Upper lobe of left lung (tissue), 4 donors: ENCODE data around the gene AAMP.
"Not testable (repeated sequence)": the region's sequence is repeated elsewhere in the genome, so short reads cannot be mapped to it uniquely, and the experiment has no call there.

Experiments
- CTCF ChIP-seq, 6 experiments: fragments of 450-650 bp in 4 of 6; fragments of 200-600 bp in 2 of 6; sonication (generic) in 2 of 6; IDR thresholded peaks; one replicate each; pipeline ENCODE4 v1.5.1; 2016 to 2019; ENCODE audit warnings: antibody characterized with exemption in 6 of 6
- EP300 ChIP-seq, 4 donors: sonication (generic); formaldehyde crosslinking; IDR thresholded peaks; one replicate each; pipeline ENCODE4 v1.5.1; 2017; ENCODE audit warnings: antibody characterized with exemption in 4 of 4, control low read depth in 2 of 4
- POLR2A ChIP-seq, 4 donors: fragments of 450-650 bp; IDR thresholded peaks; one replicate each; pipeline ENCODE4 v1.5.1; 2016 to 2017; ENCODE audit warnings: antibody characterized with exemption in 4 of 4, mild to moderate bottlenecking in 2 of 4
- POLR2AphosphoS5 ChIP-seq, 2 donors: sonication (generic); formaldehyde crosslinking; IDR thresholded peaks; one replicate each; pipeline ENCODE4 v1.5.1; 2017; ENCODE audit warnings: antibody characterized with exemption in 2 of 2

GRCh38 chr2:218314764-218315163 lies 44.8 kb upstream of the AAMP start:
- TF ChIP-seq POLR2AphosphoS5, CTCF, POLR2A, EP300 (IDR thresholded peaks at IDR 0.05): not testable (repeated sequence)
